IMR-90 (cell line): ENCODE measurements around the gene CCNK.

Source experiments
- BHLHE40 ChIP-seq: fragments of 150-350 bp; IDR thresholded peaks from 2 replicates; pipeline ENCODE4 v1.6.1; 2016; ENCODE audit warnings: mild to moderate bottlenecking, low read depth, low read length
- CEBPB ChIP-seq: IDR thresholded peaks from 2 replicates; pipeline ENCODE4 v1.6.1; 2012; ENCODE audit warnings: low read depth, low read length, improper control_type of control experiment
- CTCF ChIP-seq: conservative IDR thresholded peaks from 2 replicates; pipeline ENCODE4 v1.5.1; 2012; ENCODE audit warnings: mild to moderate bottlenecking, low read depth, low read length, improper control_type of control experiment
- ELK1 ChIP-seq: fragments of 150-350 bp; IDR thresholded peaks from 2 replicates; pipeline ENCODE4 v1.6.1; 2016; ENCODE audit warnings: low read depth, mild to moderate bottlenecking, low read length, moderate library complexity, borderline replicate concordance
- MAZ ChIP-seq: IDR thresholded peaks from 2 replicates; pipeline ENCODE4 v1.6.1; 2012; ENCODE audit warnings: low read depth, mild to moderate bottlenecking, low read length, improper control_type of control experiment, moderate library complexity, borderline replicate concordance
- POLR2A ChIP-seq: IDR thresholded peaks from 2 replicates; pipeline ENCODE4 v1.6.1; 2012; ENCODE audit warnings: mild to moderate bottlenecking, low read depth, low read length
- RAD21 ChIP-seq: IDR thresholded peaks from 2 replicates; pipeline ENCODE4 v1.6.1; 2012; ENCODE audit warnings: low read length, improper control_type of control experiment
- RCOR1 ChIP-seq: IDR thresholded peaks from 2 replicates; pipeline ENCODE4 v1.6.1; 2012; ENCODE audit warnings: mild to moderate bottlenecking, low read length, improper control_type of control experiment; ENCODE audit not compliant: insufficient replicate concordance
- SMC3 ChIP-seq: fragments of 150-350 bp; IDR thresholded peaks from 2 replicates; pipeline ENCODE4 v1.6.1; 2016; ENCODE audit warnings: low read depth, mild to moderate bottlenecking, antibody characterized with exemption, low read length, moderate library complexity
- USF2 ChIP-seq: fragments of 150-350 bp; IDR thresholded peaks from 2 replicates; pipeline ENCODE4 v1.6.1; 2017; ENCODE audit warnings: mild to moderate bottlenecking, antibody characterized with exemption, low read length, low read depth

GRCh38 chr14:99556134-99556791 lies 75.1 kb downstream of the CCNK start:
- TF ChIP-seq CTCF (no peak), POLR2A (no peak), RAD21 (no peak), RCOR1 (no peak), BHLHE40 (no peak), USF2 (no peak), MAZ (no peak), ELK1 (no peak), SMC3 (no peak), CEBPB (no peak)
